ENCODE measurements around the gene ATCAY. TPM values are rescaled to one million over a fixed set of nuclear protein-coding genes. Genes with fewer than 3 reads are reported as not detected.

The ATCAY gene
- total and polyA plus RNA-seq, 2 of the 13 experiments (the other 11 are each of a cell fraction or from before 2014, with no cell fraction given): not detected

- no peak for TF ChIP-seq NFAT5 (CRISPR knock-in tag; IDR thresholded peaks at IDR 0.05)
- TF ChIP-seq ZNF549 (CRISPR knock-in tag; IDR thresholded peaks at IDR 0.05): no peak
- TF ChIP-seq BHLHE40 (IDR thresholded peaks at IDR 0.05; ENCODE audit: low read length): no peak
- TF ChIP-seq TSC22D2 (CRISPR knock-in tag; IDR thresholded peaks at IDR 0.05; ENCODE audit: borderline replicate concordance): no peak
- TF ChIP-seq ZNF720 (CRISPR knock-in tag; IDR thresholded peaks at IDR 0.05): no peak
- no peak for TF ChIP-seq CCAR2 (optimal IDR thresholded peaks at IDR 0.05; ENCODE audit: low read depth, low read length)
- no peak for TF ChIP-seq SRSF4 (IDR thresholded peaks at IDR 0.05; ENCODE audit: low read depth, low read length, poor library complexity, severe bottlenecking)
Observed at GRCh38 chr19:3910105-3910504, 29.6 kb downstream of the ATCAY start (continued).

GRCh38 chr19:3914199-3914598, 33.7 kb downstream of the ATCAY start:
- H4K20me1 ChIP-seq (ENCODE audit: insufficient read depth, low read length): no peaks in the 10 kb centered on the region
- H3K9me3 ChIP-seq (ENCODE audit: low read length): peaks cover 4% of the 10 kb centered on the region; the same call in 1 of the 2 replicates
- no peaks in the 10 kb centered on the region for H3K36me3 ChIP-seq (replicated peaks in 1 of 2; ENCODE audit: control insufficient read depth in 1 of 2, insufficient read depth in 2 of 2, low read length in 2 of 2)
- no peak overlapping the region for H2AFZ ChIP-seq (ENCODE audit: low read length)
- ATAC-seq: no peak
- ChIA-PET CTCF (ENCODE audit: low intra/inter-chr PET ratio, low total read pairs) (no interaction called here), POLR2A (no interaction called here)
- no peak overlapping the region for H3K4me3 ChIP-seq (replicated peaks in 1 of 3; ENCODE audit: insufficient read depth in 1 of 3, low read depth in 2 of 3, low read length in 3 of 3)
- no peak overlapping the region for H3K9ac ChIP-seq (ENCODE audit: insufficient read depth, low read depth, low read length)
- H3K79me2 ChIP-seq (ENCODE audit: insufficient read depth, low read length): no peaks in the 10 kb centered on the region
- no peak overlapping the region for H3K27ac ChIP-seq (ENCODE audit: extremely low read length, insufficient read depth, low read length)
- FAIRE-seq: no peak
- 54% methylated on average over 9 of the region's 9 CpGs for WGBS (ENCODE audit: low lambda C conversion rate)
- BruUV-seq (replicated peaks): no TSS peak
- intact Hi-C loops (cut with micrococcal nuclease; ENCODE audit: unreplicated experiment) (no loop called here), in situ Hi-C loops (cut with HindIII; ENCODE audit: extremely low pct_ligation_motif_present, low pct_unique_long_range_greater_than_20kb) (no loop called here)
- H3K4me2 ChIP-seq (ENCODE audit: low read depth, low read length): no peak overlapping the region
- DNase-seq (ENCODE audit: low spot score): no peak
- no peaks in the 10 kb centered on the region for H3K27me3 ChIP-seq (ENCODE audit: control insufficient read depth in 1 of 2, insufficient read depth in 2 of 2, low read length in 2 of 2)
- H3K4me1 ChIP-seq (ENCODE audit: insufficient read depth, low read length): no peaks in the 10 kb centered on the region
- no peak for TF ChIP-seq ZBTB40 (IDR thresholded peaks at IDR 0.05)
- no peak for TF ChIP-seq ZBTB40 (CRISPR knock-in tag; IDR thresholded peaks at IDR 0.05)
- TF ChIP-seq ATF3 (CRISPR knock-in tag; IDR thresholded peaks at IDR 0.05): no peak
